Activated naive CD4-positive, alpha-beta T cell treated with anti-CD3 and anti-CD28 coated beads for 36 hours (primary cell): ENCODE data around the gene SND1. TPM values are rescaled to one million over a fixed set of nuclear protein-coding genes. Genes with fewer than 3 reads are reported as not detected.
"Not testable (repeated sequence)": the region's sequence is repeated elsewhere in the genome, so short reads cannot be mapped to it uniquely, and the experiment has no call there.

Experiments used
- CTCF ChIA-PET: fragments of 350-600 bp; sonication (Branson Sonifier 250); formaldehyde crosslinking; loops from one replicate; lab custom pipeline; 2021; ENCODE audit warnings: antibody characterized with exemption; lab: Charles Lee
- DNase-seq: peaks from one replicate; pipeline ENCODE4 v3.0.0-alpha.2; 2020
- H3K27ac Mint-ChIP-seq: one replicate; pipeline ENCODE4 v1.8.0; 2021; ENCODE audit warnings: mild to moderate bottlenecking, mixed read lengths
- H3K27me3 Mint-ChIP-seq: one replicate; pipeline ENCODE4 v1.8.0; 2021; ENCODE audit warnings: low read depth, mixed read lengths
- H3K36me3 Mint-ChIP-seq: one replicate; pipeline ENCODE4 v1.8.0; 2021; ENCODE audit warnings: low read depth, mixed read lengths
- H3K4me1 Mint-ChIP-seq: one replicate; pipeline ENCODE4 v1.8.0; 2021; ENCODE audit warnings: low read depth, mixed read lengths
- H3K4me3 Mint-ChIP-seq: one replicate; pipeline ENCODE4 v1.8.0; 2021; ENCODE audit warnings: mild to moderate bottlenecking, moderate library complexity, mixed read lengths
- H3K9me3 Mint-ChIP-seq: one replicate; pipeline ENCODE4 v1.8.0; 2021; ENCODE audit warnings: mixed read lengths
- intact Hi-C: fragments of 100-400 bp; cut with micrococcal nuclease; formaldehyde crosslinking; loops from one replicate; pipeline ENCODE4 v1.15.1; 2023
- total RNA-seq, 2 experiments: library from RNA; stranded (reverse); gene quantifications; one replicate each; pipeline ENCODE4 v1.2.3, GENCODE V29; 2021

SND1 gene
- total RNA-seq, 2 experiments from 2014 or later, result 184 to 211 TPM

DNA sequence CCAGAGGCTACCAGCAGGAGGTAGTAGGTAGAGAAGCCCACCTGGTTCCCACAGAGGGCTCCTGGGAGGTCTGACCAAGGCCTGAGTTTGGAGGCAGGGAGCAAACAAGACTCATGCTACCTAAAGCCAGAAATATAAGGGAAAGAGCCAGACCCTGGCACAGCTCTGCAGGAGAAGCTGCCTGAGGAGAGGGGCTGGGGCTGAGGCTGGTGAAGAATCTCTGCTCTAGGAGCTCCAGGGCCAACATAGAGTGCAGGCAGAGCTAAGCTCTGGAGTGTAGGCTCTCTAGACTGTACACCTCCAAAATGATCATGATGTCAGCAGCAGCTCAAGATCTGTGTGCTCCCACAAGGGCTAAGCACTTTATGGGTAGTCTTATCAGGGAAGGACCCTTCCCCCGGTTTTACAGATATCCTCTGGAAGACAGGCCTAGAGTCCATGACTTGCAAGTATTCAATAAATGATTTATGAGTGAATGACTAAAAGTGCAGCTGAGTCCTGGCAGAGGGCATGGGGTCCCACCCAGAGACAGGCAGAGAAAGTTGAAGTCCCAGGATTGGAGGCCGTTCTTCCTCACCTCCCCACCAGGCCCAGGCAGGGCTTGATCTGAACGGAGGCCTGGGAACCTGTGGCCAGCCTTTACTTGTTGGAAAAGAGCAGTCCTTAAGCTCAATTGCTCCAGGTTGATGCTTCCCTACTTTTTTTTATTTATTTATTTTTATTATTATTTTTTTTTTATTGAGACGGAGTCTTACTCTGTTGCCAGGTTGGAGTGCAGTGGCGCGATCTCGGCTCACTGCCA lies 450.7 kb downstream of the SND1 start:
- Mint-ChIP-seq H3K27ac (no peak overlapping the region), H3K27me3 (peaks cover 3% of the 10 kb centered on the region), H3K4me3 (no peak overlapping the region), H3K36me3 (peaks cover 8% of the 10 kb centered on the region), H3K4me1 (peaks cover 38% of the 10 kb centered on the region), H3K9me3 (no peaks in the 10 kb centered on the region)
- DNase-seq, result no peak
- CTCF ChIA-PET, result interaction anchor here (0.6 to 3.0 kb wide), 5 partner anchors 9 to 394 kb away, joined by 3 to 9 read pairs (median 6); no protein-coding TSS in a partner anchor
- intact Hi-C loops, result loop anchor here (1.0 kb wide), 1 partner anchor 9 kb away; no protein-coding TSS in a partner anchor

DNA sequence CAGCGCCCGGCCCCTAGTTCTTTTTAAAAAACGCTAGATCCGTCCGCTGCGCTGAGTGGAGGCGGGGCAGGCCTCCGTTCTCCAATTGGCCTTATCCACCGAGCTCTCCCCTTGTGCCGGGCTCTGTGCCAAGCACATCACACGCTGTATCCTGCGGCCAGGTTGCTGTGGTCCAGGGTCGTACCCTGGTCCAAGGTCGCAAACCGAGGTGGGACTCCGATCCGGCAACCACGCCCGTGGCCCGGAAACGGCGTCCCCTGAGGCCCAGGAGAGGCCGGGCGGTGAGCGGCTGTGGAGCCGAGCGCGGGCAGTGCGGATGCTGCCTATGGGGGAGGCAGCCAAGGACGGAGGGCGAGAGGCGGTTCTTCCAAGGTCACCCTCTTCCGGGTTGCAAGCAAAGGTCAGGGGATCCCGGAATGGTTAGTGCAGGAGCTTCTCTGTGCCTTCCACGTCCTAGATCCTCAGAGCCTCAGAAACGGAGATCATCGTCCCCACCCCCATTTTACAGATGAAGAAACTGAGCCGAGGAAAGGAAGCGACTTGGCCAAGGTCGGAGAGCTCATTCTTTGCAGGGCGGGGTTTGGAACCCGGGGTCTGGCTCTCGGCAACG lies 451.6 kb downstream of the SND1 start:
- CTCF ChIA-PET, result interaction anchor here (0.8 to 3.0 kb wide), 4 partner anchors 32 to 395 kb away, joined by 3 to 19 read pairs (median 8); no protein-coding TSS in a partner anchor
- intact Hi-C loops, result no loop called here
- Mint-ChIP-seq H3K4me1 (peaks cover 44% of the 10 kb centered on the region), H3K9me3 (no peaks in the 10 kb centered on the region), H3K27me3 (peaks cover 3% of the 10 kb centered on the region), H3K36me3 (peaks cover 2% of the 10 kb centered on the region), H3K4me3 (peak overlapping the region; percentile 70), H3K27ac (no peak overlapping the region)
- no peak for DNase-seq

DNA sequence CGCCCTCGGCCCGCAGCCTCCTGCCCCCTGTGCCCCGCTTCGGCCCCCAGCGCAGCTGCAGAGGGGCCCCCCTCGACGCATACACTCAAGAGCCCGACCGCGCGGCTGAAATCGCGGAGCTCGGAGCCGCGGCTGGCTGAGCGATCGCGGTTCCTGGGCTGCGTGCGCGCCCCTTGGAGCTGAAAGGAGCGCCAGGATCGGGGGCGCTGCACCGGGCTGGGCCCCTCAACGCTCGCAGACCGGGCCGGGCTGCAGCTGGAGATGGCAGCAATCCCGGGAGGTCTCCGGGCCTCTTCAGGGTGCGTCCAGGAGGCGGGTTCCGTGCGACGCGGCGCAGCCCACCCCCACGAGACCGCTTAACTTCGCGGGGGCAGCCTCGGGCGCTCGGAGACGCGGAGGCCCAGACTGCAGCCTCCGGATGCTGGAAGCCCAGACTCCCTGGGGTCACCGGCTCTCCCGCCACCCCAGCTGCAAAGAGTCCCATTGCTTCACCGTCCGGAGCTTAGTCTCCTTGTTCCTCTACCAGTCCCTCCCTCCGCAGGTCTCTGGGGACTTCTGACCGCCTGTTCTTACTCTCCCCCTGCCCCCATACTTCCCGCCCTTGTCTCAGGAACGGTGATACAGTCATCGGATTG lies 452.2 kb downstream of the SND1 start:
- Mint-ChIP-seq H3K36me3 (peaks cover 2% of the 10 kb centered on the region), H3K4me3 (peak overlapping the region; percentile 47), H3K27me3 (peaks cover 3% of the 10 kb centered on the region), H3K4me1 (peaks cover 51% of the 10 kb centered on the region), H3K9me3 (no peaks in the 10 kb centered on the region), H3K27ac (no peak overlapping the region)
- intact Hi-C loops, result no loop called here
- no peak for DNase-seq
- CTCF ChIA-PET, result interaction anchor here (0.6 to 3.0 kb wide), 5 partner anchors 31 to 650 kb away, joined by 3 to 19 read pairs (median 6); no protein-coding TSS in a partner anchor

DNA sequence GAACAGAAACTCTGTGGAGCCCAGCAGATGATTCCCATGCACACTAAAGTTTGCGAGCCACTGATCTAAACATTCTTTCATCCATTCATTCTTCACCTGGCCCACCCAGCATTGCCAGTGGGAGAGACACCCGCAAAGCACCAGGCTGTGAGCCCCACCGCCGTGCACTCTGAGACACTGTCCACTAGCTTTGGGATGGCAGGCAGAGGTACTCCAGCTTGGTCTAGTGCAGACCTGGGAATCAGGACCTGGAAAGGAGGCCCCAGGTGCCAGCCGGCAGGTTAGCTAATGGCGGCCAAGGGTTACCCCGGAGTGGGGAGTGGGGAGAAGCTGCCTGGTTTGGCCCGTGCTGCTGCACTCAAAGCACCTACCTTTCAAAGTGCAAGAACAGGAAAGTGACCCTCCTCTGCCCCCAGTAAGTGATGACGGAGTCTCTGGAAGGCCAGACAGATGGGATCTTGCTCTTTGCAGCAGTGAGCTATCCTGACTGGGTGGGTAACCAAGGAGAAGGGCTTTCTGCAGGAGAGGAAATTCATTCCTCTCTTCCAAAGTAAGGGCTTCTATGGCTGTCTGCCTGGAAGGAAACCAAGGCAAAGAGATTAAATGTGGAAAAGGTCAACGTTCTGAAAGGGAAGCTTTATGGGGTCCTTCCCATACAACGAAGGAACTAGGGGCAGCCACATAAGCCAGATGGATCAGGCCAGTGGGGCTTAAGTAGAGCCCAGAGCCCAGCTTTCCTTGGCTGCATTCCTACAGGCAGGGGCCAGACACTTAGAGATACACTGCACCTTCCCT lies 453.4 kb downstream of the SND1 start:
- H3K4me3 Mint-ChIP-seq, result no peak overlapping the region
- peaks cover 60% of the 10 kb centered on the region for H3K4me1 Mint-ChIP-seq
- CTCF ChIA-PET, result interaction anchor here (2.5 kb wide), 1 partner anchor 30 kb away, joined by 19 read pairs; no protein-coding TSS in a partner anchor
- intact Hi-C loops, result loop anchor here (5.0 kb wide), 2 partner anchors 453 to 693 kb away; partner anchors contain the start of gene SND1
- H3K36me3 Mint-ChIP-seq, result peaks cover 2% of the 10 kb centered on the region
- H3K9me3 Mint-ChIP-seq, result no peaks in the 10 kb centered on the region
- H3K27ac Mint-ChIP-seq, result no peak overlapping the region
- peaks cover 3% of the 10 kb centered on the region for H3K27me3 Mint-ChIP-seq
- no peak for DNase-seq

DNA sequence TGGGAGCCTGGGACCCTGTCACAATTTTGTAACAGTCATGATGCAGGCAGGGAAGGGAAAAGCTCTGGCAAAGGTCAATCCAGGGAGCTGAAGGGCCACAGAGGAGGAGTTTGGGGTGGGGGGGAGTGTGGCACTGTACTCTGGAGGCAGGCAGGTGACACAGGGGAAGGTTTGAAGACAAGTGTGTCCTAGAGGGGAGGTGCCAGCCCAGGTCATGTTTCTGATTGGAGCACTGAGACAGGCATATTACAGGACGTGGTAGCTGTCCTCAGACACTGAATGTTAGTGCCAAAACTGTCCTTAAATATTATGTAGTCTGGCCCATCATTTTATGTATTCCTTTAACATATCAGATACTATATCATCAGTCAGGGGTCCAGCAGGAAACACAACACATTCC lies 454.8 kb downstream of the SND1 start:
- Mint-ChIP-seq H3K27me3 (peaks cover 3% of the 10 kb centered on the region), H3K4me3 (no peak overlapping the region), H3K36me3 (peaks cover 2% of the 10 kb centered on the region), H3K27ac (no peak overlapping the region), H3K4me1 (peaks cover 67% of the 10 kb centered on the region), H3K9me3 (no peaks in the 10 kb centered on the region)
- no peak for DNase-seq
- CTCF ChIA-PET, result interaction anchor here (1.0 to 1.5 kb wide), 2 partner anchors 29 to 103 kb away, joined by 3 to 4 read pairs; no protein-coding TSS in a partner anchor
- intact Hi-C loops, result loop anchor here (5.0 kb wide), 2 partner anchors 455 to 695 kb away; partner anchors contain the start of gene SND1

DNA sequence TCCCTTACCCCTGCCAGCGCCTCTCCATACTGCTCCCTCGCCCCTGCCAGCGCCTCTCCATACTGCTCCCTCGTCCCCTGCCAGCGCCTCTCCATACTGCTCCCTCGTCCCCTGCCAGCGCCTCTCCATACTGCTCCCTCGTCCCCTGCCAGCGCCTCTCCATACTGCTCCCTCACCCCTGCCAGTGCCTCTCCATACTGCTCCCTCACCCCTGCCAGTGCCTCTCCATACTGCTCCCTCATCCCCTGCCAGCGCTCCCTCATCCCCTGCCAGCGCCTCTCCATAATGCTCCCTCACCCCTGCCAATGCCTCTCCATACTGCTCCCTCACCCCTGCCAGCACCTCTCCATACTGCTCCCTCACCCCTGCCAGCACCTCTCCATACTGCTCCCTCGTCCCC lies 455.5 kb downstream of the SND1 start:
- intact Hi-C loops, result loop anchor here (5.0 kb wide), 2 partner anchors 455 to 695 kb away; partner anchors contain the start of gene SND1
- H3K27me3 Mint-ChIP-seq, H3K27ac Mint-ChIP-seq, H3K4me3 Mint-ChIP-seq, DNase-seq, H3K36me3 Mint-ChIP-seq, H3K9me3 Mint-ChIP-seq: not testable (repeated sequence)
- CTCF ChIA-PET, result interaction anchor here (1.0 to 1.5 kb wide), 2 partner anchors 28 to 102 kb away, joined by 3 to 4 read pairs; no protein-coding TSS in a partner anchor
- peaks cover 74% of the 10 kb centered on the region for H3K4me1 Mint-ChIP-seq

DNA sequence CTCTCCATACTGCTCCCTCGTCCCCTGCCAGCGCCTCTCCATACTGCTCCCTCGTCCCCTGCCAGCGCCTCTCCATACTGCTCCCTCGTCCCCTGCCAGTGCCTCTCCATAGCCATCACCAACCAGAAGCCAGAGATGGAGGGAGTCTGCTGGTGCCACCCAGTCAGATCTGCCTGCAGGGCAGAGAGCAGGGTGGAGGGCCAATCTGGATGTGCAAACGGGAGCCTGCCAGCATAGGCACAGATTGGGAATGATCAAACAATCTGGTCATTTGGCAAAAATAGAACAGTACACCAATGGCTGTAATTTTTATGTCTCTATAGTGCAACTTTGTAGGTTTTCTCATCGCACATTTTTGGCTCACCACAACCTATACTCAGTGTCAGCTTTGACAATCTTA lies 456.1 kb downstream of the SND1 start:
- Mint-ChIP-seq H3K4me1 (peaks cover 71% of the 10 kb centered on the region), H3K4me3 (no peak overlapping the region), H3K9me3 (no peaks in the 10 kb centered on the region), H3K27ac (no peak overlapping the region), H3K27me3 (peaks cover 3% of the 10 kb centered on the region), H3K36me3 (peaks cover 2% of the 10 kb centered on the region)
- intact Hi-C loops, result loop anchor here (1.0 to 5.0 kb wide), 4 partner anchors 49 to 696 kb away; partner anchors contain the start of gene SND1
- no peak for DNase-seq
- CTCF ChIA-PET, result interaction anchor here (1.3 to 6.0 kb wide), 3 partner anchors 10 to 101 kb away, joined by 3 to 26 read pairs (median 8); no protein-coding TSS in a partner anchor

DNA sequence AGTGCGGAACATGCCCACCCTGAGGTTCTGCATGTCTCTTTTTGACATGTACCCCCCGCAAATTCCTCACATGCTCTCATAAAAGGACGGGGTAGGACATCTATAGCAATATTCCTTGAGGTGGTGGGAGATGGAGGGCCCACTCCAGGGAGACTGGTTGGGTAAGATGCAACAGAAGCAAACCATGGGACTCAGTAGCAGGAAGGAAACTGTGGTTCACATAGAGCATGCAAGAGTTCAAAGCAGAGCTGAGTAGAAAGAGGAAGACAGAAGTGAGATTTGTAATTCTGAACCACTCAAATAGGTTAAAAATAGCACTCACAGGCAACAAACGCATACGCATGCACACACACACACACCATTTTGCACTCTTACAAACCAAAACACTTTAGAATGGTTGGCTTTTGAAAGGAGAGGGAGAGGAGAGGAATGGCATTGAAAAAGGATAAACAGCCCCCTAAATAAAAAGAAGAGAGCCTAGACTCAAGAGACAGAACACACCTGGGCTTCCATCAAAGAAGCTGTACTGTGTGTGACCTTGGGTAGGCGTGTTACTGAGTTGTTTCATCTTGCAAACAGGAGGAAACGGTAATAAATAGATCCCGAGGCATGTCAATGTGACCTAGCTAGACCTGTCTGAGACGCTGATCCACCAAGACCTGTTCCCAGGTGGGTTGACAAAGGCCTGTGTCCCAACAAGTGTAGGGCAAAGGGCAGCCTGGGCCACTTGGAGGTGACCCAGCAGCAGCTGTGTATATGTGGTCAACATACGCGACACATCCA lies 456.8 kb downstream of the SND1 start:
- Mint-ChIP-seq H3K27me3 (peaks cover under 1% of the 10 kb centered on the region), H3K36me3 (no peaks in the 10 kb centered on the region), H3K4me1 (peaks cover 66% of the 10 kb centered on the region), H3K27ac (peak overlapping the region; percentile 62), H3K9me3 (no peaks in the 10 kb centered on the region), H3K4me3 (no peak overlapping the region)
- CTCF ChIA-PET, result interaction anchor here (1.3 to 6.0 kb wide), 3 partner anchors 9 to 100 kb away, joined by 3 to 26 read pairs (median 8); no protein-coding TSS in a partner anchor
- DNase-seq, result peak; percentile 45
- intact Hi-C loops, result loop anchor here (1.0 to 5.0 kb wide), 5 partner anchors 50 to 697 kb away; partner anchors contain the start of gene SND1

DNA sequence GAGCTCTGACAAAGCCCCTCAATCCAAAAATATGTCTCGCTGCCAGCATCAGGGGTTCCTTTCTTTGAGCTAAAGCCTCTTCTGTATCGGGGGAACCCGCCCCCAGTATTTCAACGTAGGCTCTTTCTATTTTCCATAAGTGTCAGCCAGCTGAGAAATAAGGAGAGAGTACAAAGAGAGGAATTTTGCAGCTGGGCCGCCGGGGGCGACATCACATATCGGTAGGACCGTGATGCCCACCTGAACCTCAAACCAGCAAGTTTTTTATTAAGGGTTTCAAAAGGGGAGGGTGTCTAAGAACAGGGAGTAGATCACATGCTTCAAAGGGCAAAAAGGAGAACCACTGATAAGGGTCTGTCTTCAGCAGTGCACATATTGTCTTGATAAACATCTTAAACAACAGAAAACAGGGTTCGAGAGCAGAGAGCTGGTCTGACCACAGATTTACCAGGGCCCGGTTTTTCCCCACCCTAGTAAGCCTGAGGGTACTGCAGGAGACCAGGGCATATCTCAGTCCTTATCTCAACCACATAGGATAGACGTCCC lies 457.5 kb downstream of the SND1 start:
- intact Hi-C loops, result loop anchor here (1.0 to 5.0 kb wide), 4 partner anchors 51 to 697 kb away; partner anchors contain the start of gene SND1
- not testable (repeated sequence) for H3K4me3 Mint-ChIP-seq, DNase-seq, H3K9me3 Mint-ChIP-seq, H3K27me3 Mint-ChIP-seq, H3K27ac Mint-ChIP-seq, H3K36me3 Mint-ChIP-seq
- CTCF ChIA-PET, result interaction anchor here (1.6 to 6.0 kb wide), 2 partner anchors 26 to 100 kb away, joined by 8 to 26 read pairs; no protein-coding TSS in a partner anchor
- H3K4me1 Mint-ChIP-seq, result peaks cover 64% of the 10 kb centered on the region

DNA sequence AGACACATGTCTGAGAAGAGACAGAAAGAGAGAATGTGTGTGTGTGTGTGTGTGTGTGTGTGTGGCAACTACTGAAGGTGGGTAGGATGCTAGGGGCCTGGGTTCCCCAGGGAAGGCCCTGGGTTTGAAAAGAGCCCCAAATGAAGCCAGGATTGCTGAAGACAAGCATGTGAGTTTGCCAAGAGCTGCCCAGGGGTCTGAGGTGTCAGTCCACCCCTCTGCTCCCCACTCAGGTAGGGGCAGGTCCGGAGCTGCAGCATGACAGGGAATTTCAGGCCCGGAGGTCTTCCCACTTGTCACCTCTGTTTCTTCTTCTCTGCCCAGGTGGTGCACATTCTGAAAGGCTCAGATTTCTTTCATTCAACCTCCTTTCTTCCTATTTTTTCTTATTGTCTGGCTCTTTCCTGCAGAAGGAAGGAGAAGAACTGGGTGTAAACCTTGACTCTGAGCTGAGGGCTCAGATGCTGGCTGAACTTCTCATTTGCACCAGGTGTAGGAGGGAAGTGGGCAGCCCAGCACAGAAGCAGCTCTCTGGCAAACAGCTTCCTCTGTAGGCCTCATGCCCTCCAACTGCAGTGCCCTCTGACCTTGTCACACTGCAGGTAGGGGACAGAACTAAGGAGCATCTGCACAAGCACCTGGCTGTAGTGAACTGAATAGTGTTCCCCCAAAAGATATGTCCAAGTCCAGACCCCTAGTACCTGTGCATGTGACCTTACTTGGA lies 458.8 kb downstream of the SND1 start:
- H3K9me3 Mint-ChIP-seq, result no peaks in the 10 kb centered on the region
- CTCF ChIA-PET, result interaction anchor here (1.0 to 6.0 kb wide), 3 partner anchors 8 to 99 kb away, joined by 3 to 26 read pairs (median 10); no protein-coding TSS in a partner anchor
- H3K27ac Mint-ChIP-seq, result no peak overlapping the region
- no peaks in the 10 kb centered on the region for H3K36me3 Mint-ChIP-seq
- H3K27me3 Mint-ChIP-seq, result no peaks in the 10 kb centered on the region
- H3K4me1 Mint-ChIP-seq, result peaks cover 58% of the 10 kb centered on the region
- intact Hi-C loops, result loop anchor here (1.0 kb wide), 1 partner anchor 9 kb away; no protein-coding TSS in a partner anchor
- DNase-seq, result no peak
- no peak overlapping the region for H3K4me3 Mint-ChIP-seq
